IMR-90 (cell line): ENCODE results near the gene TDRD7. TPM values are rescaled to one million over a fixed set of nuclear protein-coding genes. Genes with fewer than 3 reads are reported as not detected.

ENCODE experiments used
- ATAC-seq: fragments of 200-7000 bp; cut with Tn5 transposase; 2 replicates; pipeline ENCODE4 v1.9.1; 2020; ENCODE audit warnings: low read depth, mild to moderate bottlenecking, moderate library complexity
- BruUV-seq: library from RNA; stranded (reverse); fragments of 400-500 nt; replicated peaks from 2 replicates; lab custom pipeline; 2021; lab: Mats Ljungman, UMichigan
- CTCF ChIA-PET: fragments of 300-600 bp; formaldehyde crosslinking; extraction: SDS; loops from one replicate; lab custom pipeline; 2021; ENCODE audit warnings: antibody characterized with exemption; lab: Yijun Ruan, JAX
- POLR2A ChIA-PET: fragments of 300-600 bp; sonication (Branson Sonifier 250); formaldehyde crosslinking; loops from one replicate; lab custom pipeline; 2022; ENCODE audit warnings: antibody characterized with exemption; ENCODE audit not compliant: unreplicated experiment; lab: Charles Lee
- DNase-seq: peaks from one replicate; pipeline ENCODE4 v3.0.0; 2013
- H2AFZ ChIP-seq: replicated peaks from 2 replicates; pipeline ENCODE3; 2013; ENCODE audit warnings: low read length, mild to moderate bottlenecking; ENCODE audit not compliant: poor library complexity
- H2AK5ac ChIP-seq: 2 replicates; pipeline ENCODE4 v1.6.1; 2013; ENCODE audit warnings: low read depth, low read length, inconsistent platforms
- H2AK9ac ChIP-seq: replicated peaks from 2 replicates; pipeline ENCODE3; 2013; ENCODE audit warnings: mild to moderate bottlenecking, low read depth, low read length, moderate library complexity; ENCODE audit not compliant: poor library complexity
- H2BK120ac ChIP-seq: 2 replicates; pipeline ENCODE4 v1.6.1; 2013; ENCODE audit warnings: low read depth, low read length, inconsistent platforms
- H2BK15ac ChIP-seq: 3 replicates; pipeline ENCODE4 v1.6.1; 2013; ENCODE audit warnings: low read depth, low read length, inconsistent platforms
- H2BK20ac ChIP-seq: 2 replicates; pipeline ENCODE4 v1.6.1; 2013; ENCODE audit warnings: low read depth, mild to moderate bottlenecking, inconsistent platforms, low read length, moderate library complexity
- H2BK5ac ChIP-seq: 2 replicates; pipeline ENCODE4 v1.6.1; 2013; ENCODE audit warnings: mild to moderate bottlenecking, low read depth, low read length, inconsistent platforms; ENCODE audit not compliant: poor library complexity, severe bottlenecking
- H3K14ac ChIP-seq: replicated peaks from 2 replicates; pipeline ENCODE4 v1.6.1; 2013; ENCODE audit warnings: low read depth, low read length, inconsistent platforms
- H3K18ac ChIP-seq: 2 replicates; pipeline ENCODE4 v1.6.1; 2013; ENCODE audit warnings: low read depth, low read length, control low read depth
- H3K23ac ChIP-seq: 2 replicates; pipeline ENCODE4 v1.6.1; 2013; ENCODE audit warnings: low read depth, low read length, inconsistent platforms
- H3K27ac ChIP-seq: 2 replicates; pipeline ENCODE4 v1.5.1; 2013; ENCODE audit warnings: mild to moderate bottlenecking, control low read depth, low read length; ENCODE audit not compliant: insufficient read depth
- H3K27me3 ChIP-seq: 2 replicates; pipeline ENCODE4 v1.6.1; 2013; ENCODE audit warnings: low read length; ENCODE audit not compliant: control insufficient read depth, insufficient read depth
- H3K36me3 ChIP-seq: 2 replicates; pipeline ENCODE4 v1.6.1; 2013; ENCODE audit warnings: low read length, mixed read lengths; ENCODE audit not compliant: control insufficient read depth, insufficient read depth
- H3K4ac ChIP-seq: 2 replicates; pipeline ENCODE4 v1.6.1; 2013; ENCODE audit warnings: low read depth, low read length, inconsistent platforms
- H3K4me1 ChIP-seq: 2 replicates; pipeline ENCODE4 v1.6.1; 2013; ENCODE audit warnings: low read length, mixed read lengths; ENCODE audit not compliant: control insufficient read depth, insufficient read depth
- H3K4me2 ChIP-seq: 2 replicates; pipeline ENCODE4 v1.6.1; 2013; ENCODE audit warnings: low read depth, mild to moderate bottlenecking, control low read depth, low read length, moderate library complexity
- H3K4me3 ChIP-seq: 2 replicates; pipeline ENCODE4 v1.5.1; 2013; ENCODE audit warnings: low read depth, mild to moderate bottlenecking, control low read depth, low read length, moderate library complexity; ENCODE audit not compliant: insufficient read depth
- H3K56ac ChIP-seq: 2 replicates; pipeline ENCODE4 v1.6.1; 2013; ENCODE audit warnings: low read length, inconsistent platforms; ENCODE audit not compliant: insufficient read depth; ENCODE audit errors: extremely low read depth
- H3K79me1 ChIP-seq, 2 experiments: 2 replicates each; pipeline ENCODE4 v1.6.1; 2013; ENCODE audit warnings: low read length in 2 of 2, inconsistent platforms in 1 of 2, low read depth in 1 of 2
- H3K9ac ChIP-seq: 2 replicates; pipeline ENCODE4 v1.6.1; 2013; ENCODE audit warnings: low read depth, low read length, control low read depth
- H3K9me1 ChIP-seq: 2 replicates; pipeline ENCODE4 v1.6.1; 2013; ENCODE audit warnings: low read length, inconsistent platforms; ENCODE audit not compliant: insufficient read depth
- H3K9me3 ChIP-seq: 2 replicates; pipeline ENCODE4 v1.6.1; 2013; ENCODE audit warnings: low read length; ENCODE audit not compliant: control insufficient read depth, insufficient read depth
- H4K20me1 ChIP-seq: 2 replicates; pipeline ENCODE4 v1.6.1; 2013; ENCODE audit warnings: low read length, inconsistent platforms; ENCODE audit not compliant: insufficient read depth
- H4K5ac ChIP-seq: 2 replicates; pipeline ENCODE4 v1.6.1; 2013; ENCODE audit warnings: mild to moderate bottlenecking, low read depth, low read length, control low read depth
- H4K8ac ChIP-seq, 2 experiments: 2 replicates each; pipeline ENCODE4 v1.6.1; 2013; ENCODE audit warnings: low read depth in 2 of 2, low read length in 2 of 2, control low read depth in 1 of 2, inconsistent platforms in 1 of 2
- H4K91ac ChIP-seq: 2 replicates; pipeline ENCODE4 v1.6.1; 2013; ENCODE audit warnings: low read depth, low read length, inconsistent platforms; ENCODE audit not compliant: insufficient read depth
- BHLHE40 ChIP-seq: fragments of 150-350 bp; IDR thresholded peaks from 2 replicates; pipeline ENCODE4 v1.6.1; 2016; ENCODE audit warnings: mild to moderate bottlenecking, low read depth, low read length
- CEBPB ChIP-seq: IDR thresholded peaks from 2 replicates; pipeline ENCODE4 v1.6.1; 2012; ENCODE audit warnings: low read depth, low read length, improper control_type of control experiment
- CHD1 ChIP-seq: IDR thresholded peaks from 2 replicates; pipeline ENCODE4 v1.6.1; 2012; ENCODE audit warnings: low read depth, low read length, improper control_type of control experiment
- FOS ChIP-seq: fragments of 150-350 bp; IDR thresholded peaks from 2 replicates; pipeline ENCODE4 v1.6.1; 2016; ENCODE audit warnings: low read depth, low read length
- MAFK ChIP-seq: IDR thresholded peaks from 2 replicates; pipeline ENCODE4 v1.6.1; 2012; ENCODE audit warnings: low read depth, low read length, improper control_type of control experiment
- MXI1 ChIP-seq: IDR thresholded peaks from 2 replicates; pipeline ENCODE4 v1.6.1; 2012; ENCODE audit warnings: low read depth, mild to moderate bottlenecking, low read length, moderate library complexity, borderline replicate concordance
- NFE2L2 ChIP-seq: fragments of 150-350 bp; IDR thresholded peaks from 2 replicates; pipeline ENCODE4 v1.6.1; 2016; ENCODE audit warnings: low read depth, mild to moderate bottlenecking, low read length
- RAD21 ChIP-seq: IDR thresholded peaks from 2 replicates; pipeline ENCODE4 v1.6.1; 2012; ENCODE audit warnings: low read length, improper control_type of control experiment
- RCOR1 ChIP-seq: IDR thresholded peaks from 2 replicates; pipeline ENCODE4 v1.6.1; 2012; ENCODE audit warnings: mild to moderate bottlenecking, low read length, improper control_type of control experiment; ENCODE audit not compliant: insufficient replicate concordance
- RFX5 ChIP-seq: IDR thresholded peaks from 2 replicates; pipeline ENCODE4 v1.8.0; 2012; ENCODE audit warnings: low read depth, mild to moderate bottlenecking, low read length, moderate library complexity
- SMC3 ChIP-seq: fragments of 150-350 bp; IDR thresholded peaks from 2 replicates; pipeline ENCODE4 v1.6.1; 2016; ENCODE audit warnings: low read depth, mild to moderate bottlenecking, antibody characterized with exemption, low read length, moderate library complexity
- WGBS, 2 experiments: methylation state at CpG; one replicate each; pipeline versions ENCODE4 v1.1.5 to v1.1.7; 2013; ENCODE audit warnings: missing lambda C conversion rate in 2 of 2; ENCODE audit not compliant: insufficient read length in 1 of 2; ENCODE audit errors: extremely low coverage in 2 of 2; 5-methylcytosine and 5-hydroxymethylcytosine counted together
- dilution Hi-C: fragments of 300-500 bp; cut with HindIII; formaldehyde crosslinking; loops from one replicate; pipeline ENCODE4 v1.14.3; 2018; ENCODE audit warnings: low sequenced_read_pairs; ENCODE audit not compliant: unreplicated experiment
- in situ Hi-C: fragments of 300-500 bp; cut with MboI; formaldehyde crosslinking; loops from 3 replicates; pipeline ENCODE4 v1.14.3; 2019; ENCODE audit warnings: low sequenced_read_pairs, inconsistent platforms, mixed read lengths
- intact Hi-C: fragments of 100-400 bp; cut with micrococcal nuclease; formaldehyde crosslinking; loops from 2 replicates; pipeline ENCODE4 v1.10.0; 2022
- polyA plus RNA-seq, 3 experiments: library from polyadenylated mRNA; depleted of rRNA; stranded (reverse); fragments of >200 nt; gene quantifications; 2 replicates each; pipeline ENCODE4 v1.2.3, GENCODE V29; 2012; ENCODE audit warnings: low replicate concordance in 1 of 3
- total RNA-seq: library from RNA; depleted of rRNA; stranded (reverse); fragments of >200 nt; gene quantifications from 2 replicates; pipeline ENCODE4 v1.2.3, GENCODE V29; 2012
- TF ChIP-seq, protein P1 (sequence below): fragments of 150-350 bp; IDR thresholded peaks from 2 replicates; pipeline ENCODE4 v1.6.1; 2017; ENCODE audit warnings: mild to moderate bottlenecking, antibody characterized with exemption, low read length, low read depth

TDRD7 gene
- total and polyA plus RNA-seq, 2 of the 4 experiments (the other 2 are of a cell fraction): 4.4 to 9.7 TPM

DNA sequence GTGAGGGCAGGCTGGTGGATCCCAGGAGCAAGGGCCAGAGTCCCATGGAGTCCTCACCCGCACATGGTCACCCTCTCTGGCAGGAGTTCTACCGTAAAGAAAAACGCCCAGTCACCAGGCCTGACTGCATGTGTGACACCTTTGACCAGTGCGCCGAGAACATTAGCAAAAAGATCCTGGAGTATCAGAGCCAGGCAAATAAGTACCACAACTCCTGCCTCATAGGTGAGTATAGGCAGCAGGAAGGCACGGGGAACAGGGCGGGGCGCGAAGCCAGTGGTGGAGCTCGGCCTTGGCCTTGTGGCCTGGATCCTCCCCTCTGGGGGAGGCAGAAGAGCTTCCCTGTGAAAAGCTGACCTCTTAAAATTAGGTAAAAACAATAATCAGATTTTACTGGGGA lies 45.4 kb upstream of the TDRD7 start:
- no peak overlapping the region for H4K5ac ChIP-seq
- no peak overlapping the region for H3K4ac ChIP-seq
- H3K4me1 ChIP-seq: no peaks in the 10 kb centered on the region
- no peaks in the 10 kb centered on the region for H3K79me1 ChIP-seq
- no peak overlapping the region for H3K56ac ChIP-seq
- dilution Hi-C loops: no loop called here
- H3K27me3 ChIP-seq: no peaks in the 10 kb centered on the region
- no peak overlapping the region for H3K27ac ChIP-seq
- TF ChIP-seq SMC3 (no peak), MXI1 (no peak), FOS (no peak), MAFK (no peak), NFE2L2 (no peak), RCOR1 (no peak), RAD21 (no peak), BHLHE40 (no peak), CHD1 (no peak), RFX5 (no peak), CEBPB (no peak)
- TF ChIP-seq, protein P1, sequence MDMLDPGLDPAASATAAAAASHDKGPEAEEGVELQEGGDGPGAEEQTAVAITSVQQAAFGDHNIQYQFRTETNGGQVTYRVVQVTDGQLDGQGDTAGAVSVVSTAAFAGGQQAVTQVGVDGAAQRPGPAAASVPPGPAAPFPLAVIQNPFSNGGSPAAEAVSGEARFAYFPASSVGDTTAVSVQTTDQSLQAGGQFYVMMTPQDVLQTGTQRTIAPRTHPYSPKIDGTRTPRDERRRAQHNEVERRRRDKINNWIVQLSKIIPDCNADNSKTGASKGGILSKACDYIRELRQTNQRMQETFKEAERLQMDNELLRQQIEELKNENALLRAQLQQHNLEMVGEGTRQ: no peak
- ATAC-seq: no peak
- POLR2A ChIA-PET: no interaction called here
- 85% methylated on average over 3 of the region's 10 CpGs; no CpG with 5 or more reads in 1 of the 2 experiments for WGBS, 2 experiments
- in situ Hi-C loops: no loop called here
- no peaks in the 10 kb centered on the region for H4K20me1 ChIP-seq
- H3K9me3 ChIP-seq: no peaks in the 10 kb centered on the region
- H3K18ac ChIP-seq: no peak overlapping the region
- no peak overlapping the region for H4K91ac ChIP-seq
- no peak overlapping the region for H2AK5ac ChIP-seq
- peak overlapping the region; percentile 41 for H2AFZ ChIP-seq
- H4K8ac ChIP-seq: no peak overlapping the region
- H2BK120ac ChIP-seq: no peak overlapping the region
- H3K4me3 ChIP-seq: no peak overlapping the region
- no peak for DNase-seq
- no peaks in the 10 kb centered on the region for H3K9me1 ChIP-seq
- no peaks in the 10 kb centered on the region for H3K36me3 ChIP-seq
- no peak overlapping the region for H3K4me2 ChIP-seq
- H2BK20ac ChIP-seq: no peak overlapping the region
- no peak overlapping the region for H2BK5ac ChIP-seq
- intact Hi-C loops: no loop called here
- H3K23ac ChIP-seq: no peak overlapping the region
- BruUV-seq: no TSS peak
- H2BK15ac ChIP-seq: no peak overlapping the region
- H3K14ac ChIP-seq: no peak overlapping the region
- CTCF ChIA-PET: no interaction called here
- H2AK9ac ChIP-seq: no peak overlapping the region
- no peak overlapping the region for H3K9ac ChIP-seq
